Activated T-cell treated with anti-CD3 and anti-CD28 coated beads for 24 hours (primary cell): ENCODE data around the gene VAV3.
"Not testable (repeated sequence)": the region's sequence is repeated elsewhere in the genome, so short reads cannot be mapped to it uniquely, and the experiment has no call there.

Experiments
- DNase-seq: peaks from one replicate; pipeline ENCODE4 v3.0.0-alpha.2; 2020; ENCODE audit warnings: low read depth

Gene VAV3

GRCh38 chr1:107733401-107733800 lies 231.6 kb downstream of the VAV3 start:
- DNase-seq, result not testable (repeated sequence)

- DNase-seq, result no peak
Observed at GRCh38 chr1:107727866-107728265, 237.1 kb downstream of the VAV3 start.

- DNase-seq, result no peak
Observed at GRCh38 chr1:107726860-107727259, 238.1 kb downstream of the VAV3 start.

- DNase-seq, result no peak
Observed at GRCh38 chr1:107724648-107725047, 240.3 kb downstream of the VAV3 start.

- DNase-seq, result not testable (repeated sequence)
Observed at GRCh38 chr1:107720210-107720609, 244.8 kb downstream of the VAV3 start.

- DNase-seq, result no peak
Observed at GRCh38 chr1:107710005-107710404, 255.0 kb downstream of the VAV3 start.

GRCh38 chr1:107707111-107707510 lies 257.9 kb downstream of the VAV3 start:
- no peak for DNase-seq

- no peak for DNase-seq
Observed at GRCh38 chr1:107706182-107706581, 258.8 kb downstream of the VAV3 start.

- no peak for DNase-seq
Observed at GRCh38 chr1:107704911-107705310, 260.1 kb downstream of the VAV3 start.

GRCh38 chr1:107702946-107703571 lies 261.9 kb downstream of the VAV3 start:
- DNase-seq, result no peak

GRCh38 chr1:107700651-107701050 lies 264.3 kb downstream of the VAV3 start:
- DNase-seq, result not testable (repeated sequence)

GRCh38 chr1:107698161-107698560 lies 266.8 kb downstream of the VAV3 start:
- DNase-seq, result no peak

- DNase-seq, result no peak
Observed at GRCh38 chr1:107695341-107695740, 269.6 kb downstream of the VAV3 start.

GRCh38 chr1:107692580-107693345 lies 272.2 kb downstream of the VAV3 start:
- no peak for DNase-seq

- DNase-seq, result no peak
Observed at GRCh38 chr1:107691540-107691939, 273.4 kb downstream of the VAV3 start.

- DNase-seq, result no peak
Observed at GRCh38 chr1:107690491-107690890, 274.5 kb downstream of the VAV3 start.

GRCh38 chr1:107689733-107690132 lies 275.2 kb downstream of the VAV3 start:
- DNase-seq, result no peak

GRCh38 chr1:107689159-107689558 lies 275.8 kb downstream of the VAV3 start:
- no peak for DNase-seq

GRCh38 chr1:107687849-107688753 lies 276.9 kb downstream of the VAV3 start:
- no peak for DNase-seq

- no peak for DNase-seq
Observed at GRCh38 chr1:107683683-107684082, 281.3 kb downstream of the VAV3 start.

- DNase-seq, result no peak
Observed at GRCh38 chr1:107683191-107683657, 281.8 kb downstream of the VAV3 start.

- no peak for DNase-seq
Observed at GRCh38 chr1:107682467-107682866, 282.5 kb downstream of the VAV3 start.
